ENCODE measurements around the gene PDE7B. TPM values are rescaled to one million over a fixed set of nuclear protein-coding genes. Genes with fewer than 3 reads are reported as not detected.

PDE7B gene
- total and polyA plus RNA-seq, 2 of the 13 experiments (the other 11 are each of a cell fraction or from before 2014, with no cell fraction given): not detected

DNA sequence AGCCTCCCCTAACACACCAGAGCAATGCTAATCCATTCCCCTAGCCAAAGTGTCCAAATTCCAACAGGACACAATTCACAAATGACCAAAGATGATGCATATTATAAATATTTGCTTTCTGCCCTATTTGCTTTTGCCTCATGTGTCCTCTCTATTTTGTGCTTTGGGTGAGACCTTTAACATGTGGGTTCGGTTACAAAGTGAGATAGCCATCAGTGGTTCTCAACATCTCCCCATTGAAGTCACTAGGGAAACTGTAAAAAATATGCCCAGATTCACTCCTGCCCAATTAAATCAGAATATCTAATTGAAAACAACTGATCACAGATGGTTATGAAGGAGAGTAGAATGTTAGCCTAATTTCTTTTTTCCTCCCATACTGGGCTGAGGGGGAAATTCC, 239.4 kb downstream of the PDE7B start (continued):
- 0 out of 2 replicates have a peak, but pooled peaks have one; percentile 13 for TF ChIP-seq NR2F6 (IDR thresholded peaks at IDR 0.05)
- TF ChIP-seq NR2F6 (CRISPR knock-in tag; IDR thresholded peaks at IDR 0.05): no peak
- TF ChIP-seq ZNF589 (CRISPR knock-in tag; conservative IDR thresholded peaks at IDR 0.05): no peak
- TF ChIP-seq FOXK1 (CRISPR knock-in tag; IDR thresholded peaks at IDR 0.05; ENCODE audit: borderline replicate concordance, low read depth): no peak
- TF ChIP-seq FOXA1 (IDR thresholded peaks at IDR 0.05): no peak
- TF ChIP-seq FOXA1 (CRISPR knock-in tag; IDR thresholded peaks at IDR 0.05): peak; percentile 29; the same call in 1 of the 2 replicates
- no peak for TF ChIP-seq ISX (CRISPR knock-in tag; conservative IDR thresholded peaks at IDR 0.05)
- no peak for TF ChIP-seq EP300 (IDR thresholded peaks at IDR 0.05; ENCODE audit: low read depth in 2 of 2, low read length in 2 of 2)
- TF ChIP-seq EP300 (CRISPR knock-in tag; IDR thresholded peaks at IDR 0.05; ENCODE audit: borderline replicate concordance): no peak
- no peak for TF ChIP-seq ZNF326 (CRISPR knock-in tag; IDR thresholded peaks at IDR 0.05; ENCODE audit: borderline replicate concordance)
- TF ChIP-seq, protein P1, sequence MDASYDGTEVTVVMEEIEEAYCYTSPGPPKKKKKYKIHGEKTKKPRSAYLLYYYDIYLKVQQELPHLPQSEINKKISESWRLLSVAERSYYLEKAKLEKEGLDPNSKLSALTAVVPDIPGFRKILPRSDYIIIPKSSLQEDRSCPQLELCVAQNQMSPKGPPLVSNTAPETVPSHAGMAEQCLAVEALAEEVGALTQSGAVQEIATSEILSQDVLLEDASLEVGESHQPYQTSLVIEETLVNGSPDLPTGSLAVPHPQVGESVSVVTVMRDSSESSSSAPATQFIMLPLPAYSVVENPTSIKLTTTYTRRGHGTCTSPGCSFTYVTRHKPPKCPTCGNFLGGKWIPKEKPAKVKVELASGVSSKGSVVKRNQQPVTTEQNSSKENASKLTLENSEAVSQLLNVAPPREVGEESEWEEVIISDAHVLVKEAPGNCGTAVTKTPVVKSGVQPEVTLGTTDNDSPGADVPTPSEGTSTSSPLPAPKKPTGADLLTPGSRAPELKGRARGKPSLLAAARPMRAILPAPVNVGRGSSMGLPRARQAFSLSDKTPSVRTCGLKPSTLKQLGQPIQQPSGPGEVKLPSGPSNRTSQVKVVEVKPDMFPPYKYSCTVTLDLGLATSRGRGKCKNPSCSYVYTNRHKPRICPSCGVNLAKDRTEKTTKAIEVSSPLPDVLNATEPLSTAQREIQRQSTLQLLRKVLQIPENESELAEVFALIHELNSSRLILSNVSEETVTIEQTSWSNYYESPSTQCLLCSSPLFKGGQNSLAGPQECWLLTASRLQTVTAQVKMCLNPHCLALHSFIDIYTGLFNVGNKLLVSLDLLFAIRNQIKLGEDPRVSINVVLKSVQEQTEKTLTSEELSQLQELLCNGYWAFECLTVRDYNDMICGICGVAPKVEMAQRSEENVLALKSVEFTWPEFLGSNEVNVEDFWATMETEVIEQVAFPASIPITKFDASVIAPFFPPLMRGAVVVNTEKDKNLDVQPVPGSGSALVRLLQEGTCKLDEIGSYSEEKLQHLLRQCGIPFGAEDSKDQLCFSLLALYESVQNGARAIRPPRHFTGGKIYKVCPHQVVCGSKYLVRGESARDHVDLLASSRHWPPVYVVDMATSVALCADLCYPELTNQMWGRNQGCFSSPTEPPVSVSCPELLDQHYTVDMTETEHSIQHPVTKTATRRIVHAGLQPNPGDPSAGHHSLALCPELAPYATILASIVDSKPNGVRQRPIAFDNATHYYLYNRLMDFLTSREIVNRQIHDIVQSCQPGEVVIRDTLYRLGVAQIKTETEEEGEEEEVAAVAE (CRISPR knock-in tag; IDR thresholded peaks at IDR 0.05; ENCODE audit: borderline replicate concordance): no peak
- no peak for TF ChIP-seq RELA (CRISPR knock-in tag; IDR thresholded peaks at IDR 0.05)
- no peak for TF ChIP-seq NFE2L2 (IDR thresholded peaks at IDR 0.05; ENCODE audit: low read length)
- TF ChIP-seq JUNB (CRISPR knock-in tag; IDR thresholded peaks at IDR 0.05; ENCODE audit: borderline replicate concordance): no peak
- no peak for TF ChIP-seq NFIC (IDR thresholded peaks at IDR 0.05; ENCODE audit: low read length)
- no peak for TF ChIP-seq FOXP1 (IDR thresholded peaks at IDR 0.05)
- peak; percentile 16; the same call in 1 of the 2 replicates for TF ChIP-seq FOXP1 (CRISPR knock-in tag; IDR thresholded peaks at IDR 0.05)
- TF ChIP-seq NCOA5 (CRISPR knock-in tag; IDR thresholded peaks at IDR 0.05): no peak
- no peak for TF ChIP-seq RAD51 (IDR thresholded peaks at IDR 0.05; ENCODE audit: borderline replicate concordance)
- no peak for TF ChIP-seq DMAP1 (CRISPR knock-in tag; IDR thresholded peaks at IDR 0.05)
- no peak for TF ChIP-seq ZNF484 (CRISPR knock-in tag; IDR thresholded peaks at IDR 0.05; ENCODE audit: borderline replicate concordance, low read depth)
- no peak for TF ChIP-seq SOX13 (IDR thresholded peaks at IDR 0.05)
- 0 out of 4 replicates have a peak, but pooled peaks of 1 of the 2 experiments have one; percentile 11 for TF ChIP-seq SOX13 (CRISPR knock-in tag; conservative IDR thresholded peaks at IDR 0.05 in 1 of 2, IDR thresholded peaks at IDR 0.05 in 1 of 2)
- TF ChIP-seq FOSL2 (CRISPR knock-in tag; IDR thresholded peaks at IDR 0.05): peak; percentile 29; the same call in 1 of the 2 replicates
